Measurements from ENCODE around the gene FOXP4. TPM values are rescaled to one million over a fixed set of nuclear protein-coding genes. Genes with fewer than 3 reads are reported as not detected.

FOXP4 gene
- total and polyA plus RNA-seq, 2 of the 13 experiments (the other 11 are each of a cell fraction or from before 2014, with no cell fraction given), result 11.0 to 12.4 TPM

DNA sequence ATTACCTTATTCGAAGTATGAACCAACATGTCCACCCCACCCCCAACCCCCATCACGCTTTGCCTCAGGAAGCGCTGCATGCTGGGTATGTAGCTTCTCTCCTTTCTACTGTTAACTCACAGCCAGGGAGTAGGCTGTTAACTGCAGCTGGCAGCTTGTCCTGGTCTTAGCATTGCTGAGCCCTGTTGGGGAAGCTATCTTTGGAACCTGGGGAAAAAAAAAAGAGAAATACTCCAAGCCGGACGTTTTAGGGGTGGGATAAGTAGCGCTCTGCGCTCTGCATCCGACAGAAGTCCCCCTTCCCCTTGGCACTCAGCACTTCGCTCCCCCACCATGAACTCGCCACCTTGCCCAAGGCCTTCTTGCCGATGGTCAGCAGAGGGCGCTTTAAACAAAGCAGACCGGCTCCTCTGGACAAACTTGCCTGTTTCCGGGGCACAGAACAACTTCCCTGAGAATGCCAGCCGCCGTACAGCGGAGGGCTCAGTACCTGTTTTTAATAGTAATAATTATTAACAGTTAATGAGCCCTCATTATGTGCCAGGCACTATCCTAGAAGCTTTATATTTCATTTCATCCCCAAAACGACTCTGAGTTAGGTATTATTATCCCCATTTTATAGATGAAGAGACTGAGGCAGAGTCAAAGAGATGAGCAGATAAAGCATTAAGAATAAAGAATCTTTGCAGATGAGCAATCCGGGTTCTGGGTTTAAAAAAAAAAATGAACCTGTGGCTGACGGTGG is 56.9 kb downstream of the FOXP4 start (continued):
- TF ChIP-seq, protein P1, sequence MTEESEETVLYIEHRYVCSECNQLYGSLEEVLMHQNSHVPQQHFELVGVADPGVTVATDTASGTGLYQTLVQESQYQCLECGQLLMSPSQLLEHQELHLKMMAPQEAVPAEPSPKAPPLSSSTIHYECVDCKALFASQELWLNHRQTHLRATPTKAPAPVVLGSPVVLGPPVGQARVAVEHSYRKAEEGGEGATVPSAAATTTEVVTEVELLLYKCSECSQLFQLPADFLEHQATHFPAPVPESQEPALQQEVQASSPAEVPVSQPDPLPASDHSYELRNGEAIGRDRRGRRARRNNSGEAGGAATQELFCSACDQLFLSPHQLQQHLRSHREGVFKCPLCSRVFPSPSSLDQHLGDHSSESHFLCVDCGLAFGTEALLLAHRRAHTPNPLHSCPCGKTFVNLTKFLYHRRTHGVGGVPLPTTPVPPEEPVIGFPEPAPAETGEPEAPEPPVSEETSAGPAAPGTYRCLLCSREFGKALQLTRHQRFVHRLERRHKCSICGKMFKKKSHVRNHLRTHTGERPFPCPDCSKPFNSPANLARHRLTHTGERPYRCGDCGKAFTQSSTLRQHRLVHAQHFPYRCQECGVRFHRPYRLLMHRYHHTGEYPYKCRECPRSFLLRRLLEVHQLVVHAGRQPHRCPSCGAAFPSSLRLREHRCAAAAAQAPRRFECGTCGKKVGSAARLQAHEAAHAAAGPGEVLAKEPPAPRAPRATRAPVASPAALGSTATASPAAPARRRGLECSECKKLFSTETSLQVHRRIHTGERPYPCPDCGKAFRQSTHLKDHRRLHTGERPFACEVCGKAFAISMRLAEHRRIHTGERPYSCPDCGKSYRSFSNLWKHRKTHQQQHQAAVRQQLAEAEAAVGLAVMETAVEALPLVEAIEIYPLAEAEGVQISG (CRISPR knock-in tag; IDR thresholded peaks at IDR 0.05), result no peak
- TF ChIP-seq KDM5A (IDR thresholded peaks at IDR 0.05; ENCODE audit: borderline replicate concordance, low read length) (no peak), FOXO1 (CRISPR knock-in tag; IDR thresholded peaks at IDR 0.05) (no peak), ZC3H13 (CRISPR knock-in tag; IDR thresholded peaks at IDR 0.05) (no peak), GATA4 (IDR thresholded peaks at IDR 0.05; ENCODE audit: borderline replicate concordance, low read depth) (no peak), HOXA3 (CRISPR knock-in tag; IDR thresholded peaks at IDR 0.05) (peak; percentile 25; the same call in 1 of the 2 replicates), ERF (CRISPR knock-in tag; IDR thresholded peaks at IDR 0.05) (peak; percentile 55; the same call in 1 of the 2 replicates), RBFOX2 (IDR thresholded peaks at IDR 0.05; ENCODE audit: low read depth, low read length) (no peak), ZNF44 (CRISPR knock-in tag; IDR thresholded peaks at IDR 0.05) (no peak), NCOA5 (CRISPR knock-in tag; IDR thresholded peaks at IDR 0.05) (no peak), STAT5B (CRISPR knock-in tag; IDR thresholded peaks at IDR 0.05) (no peak), ZNF484 (CRISPR knock-in tag; IDR thresholded peaks at IDR 0.05; ENCODE audit: borderline replicate concordance, low read depth) (no peak), ZNF30 (CRISPR knock-in tag; IDR thresholded peaks at IDR 0.05) (no peak), ZNF589 (CRISPR knock-in tag; conservative IDR thresholded peaks at IDR 0.05) (no peak), NFIB (CRISPR knock-in tag; IDR thresholded peaks at IDR 0.05; ENCODE audit: borderline replicate concordance) (no peak), ZNF496 (CRISPR knock-in tag; IDR thresholded peaks at IDR 0.05; ENCODE audit: insufficient replicate concordance) (no peak), CC2D1A (CRISPR knock-in tag; IDR thresholded peaks at IDR 0.05) (no peak)
- TF ChIP-seq, protein P2, sequence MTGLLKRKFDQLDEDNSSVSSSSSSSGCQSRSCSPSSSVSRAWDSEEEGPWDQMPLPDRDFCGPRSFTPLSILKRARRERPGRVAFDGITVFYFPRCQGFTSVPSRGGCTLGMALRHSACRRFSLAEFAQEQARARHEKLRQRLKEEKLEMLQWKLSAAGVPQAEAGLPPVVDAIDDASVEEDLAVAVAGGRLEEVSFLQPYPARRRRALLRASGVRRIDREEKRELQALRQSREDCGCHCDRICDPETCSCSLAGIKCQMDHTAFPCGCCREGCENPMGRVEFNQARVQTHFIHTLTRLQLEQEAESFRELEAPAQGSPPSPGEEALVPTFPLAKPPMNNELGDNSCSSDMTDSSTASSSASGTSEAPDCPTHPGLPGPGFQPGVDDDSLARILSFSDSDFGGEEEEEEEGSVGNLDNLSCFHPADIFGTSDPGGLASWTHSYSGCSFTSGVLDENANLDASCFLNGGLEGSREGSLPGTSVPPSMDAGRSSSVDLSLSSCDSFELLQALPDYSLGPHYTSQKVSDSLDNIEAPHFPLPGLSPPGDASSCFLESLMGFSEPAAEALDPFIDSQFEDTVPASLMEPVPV (CRISPR knock-in tag; IDR thresholded peaks at IDR 0.05), result no peak
- TF ChIP-seq, protein P3, sequence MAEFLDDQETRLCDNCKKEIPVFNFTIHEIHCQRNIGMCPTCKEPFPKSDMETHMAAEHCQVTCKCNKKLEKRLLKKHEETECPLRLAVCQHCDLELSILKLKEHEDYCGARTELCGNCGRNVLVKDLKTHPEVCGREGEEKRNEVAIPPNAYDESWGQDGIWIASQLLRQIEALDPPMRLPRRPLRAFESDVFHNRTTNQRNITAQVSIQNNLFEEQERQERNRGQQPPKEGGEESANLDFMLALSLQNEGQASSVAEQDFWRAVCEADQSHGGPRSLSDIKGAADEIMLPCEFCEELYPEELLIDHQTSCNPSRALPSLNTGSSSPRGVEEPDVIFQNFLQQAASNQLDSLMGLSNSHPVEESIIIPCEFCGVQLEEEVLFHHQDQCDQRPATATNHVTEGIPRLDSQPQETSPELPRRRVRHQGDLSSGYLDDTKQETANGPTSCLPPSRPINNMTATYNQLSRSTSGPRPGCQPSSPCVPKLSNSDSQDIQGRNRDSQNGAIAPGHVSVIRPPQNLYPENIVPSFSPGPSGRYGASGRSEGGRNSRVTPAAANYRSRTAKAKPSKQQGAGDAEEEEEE (CRISPR knock-in tag; IDR thresholded peaks at IDR 0.05; ENCODE audit: borderline replicate concordance), result no peak
- TF ChIP-seq, protein P4, sequence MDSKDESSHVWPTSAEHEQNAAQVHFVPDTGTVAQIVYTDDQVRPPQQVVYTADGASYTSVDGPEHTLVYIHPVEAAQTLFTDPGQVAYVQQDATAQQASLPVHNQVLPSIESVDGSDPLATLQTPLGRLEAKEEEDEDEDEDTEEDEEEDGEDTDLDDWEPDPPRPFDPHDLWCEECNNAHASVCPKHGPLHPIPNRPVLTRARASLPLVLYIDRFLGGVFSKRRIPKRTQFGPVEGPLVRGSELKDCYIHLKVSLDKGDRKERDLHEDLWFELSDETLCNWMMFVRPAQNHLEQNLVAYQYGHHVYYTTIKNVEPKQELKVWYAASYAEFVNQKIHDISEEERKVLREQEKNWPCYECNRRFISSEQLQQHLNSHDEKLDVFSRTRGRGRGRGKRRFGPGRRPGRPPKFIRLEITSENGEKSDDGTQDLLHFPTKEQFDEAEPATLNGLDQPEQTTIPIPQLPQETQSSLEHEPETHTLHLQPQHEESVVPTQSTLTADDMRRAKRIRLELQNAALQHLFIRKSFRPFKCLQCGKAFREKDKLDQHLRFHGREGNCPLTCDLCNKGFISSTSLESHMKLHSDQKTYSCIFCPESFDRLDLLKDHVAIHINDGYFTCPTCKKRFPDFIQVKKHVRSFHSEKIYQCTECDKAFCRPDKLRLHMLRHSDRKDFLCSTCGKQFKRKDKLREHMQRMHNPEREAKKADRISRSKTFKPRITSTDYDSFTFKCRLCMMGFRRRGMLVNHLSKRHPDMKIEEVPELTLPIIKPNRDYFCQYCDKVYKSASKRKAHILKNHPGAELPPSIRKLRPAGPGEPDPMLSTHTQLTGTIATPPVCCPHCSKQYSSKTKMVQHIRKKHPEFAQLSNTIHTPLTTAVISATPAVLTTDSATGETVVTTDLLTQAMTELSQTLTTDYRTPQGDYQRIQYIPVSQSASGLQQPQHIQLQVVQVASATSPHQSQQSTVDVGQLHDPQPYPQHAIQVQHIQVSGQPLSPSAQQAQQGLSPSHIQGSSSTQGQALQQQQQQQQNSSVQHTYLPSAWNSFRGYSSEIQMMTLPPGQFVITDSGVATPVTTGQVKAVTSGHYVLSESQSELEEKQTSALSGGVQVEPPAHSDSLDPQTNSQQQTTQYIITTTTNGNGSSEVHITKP (CRISPR knock-in tag; IDR thresholded peaks at IDR 0.05; ENCODE audit: low read depth), result 0 out of 2 replicates have a peak, but pooled peaks have one; percentile 52

All from HepG2 (cell line).